ENCODE measurements around the gene PMP22. TPM values are rescaled to one million over a fixed set of nuclear protein-coding genes. Genes with fewer than 3 reads are reported as not detected.

The PMP22 gene
- total RNA-seq, 2 experiments from 2014 or later: 0.20 TPM; not detected in 1

- intact Hi-C loops (cut with micrococcal nuclease): no loop called here
- Mint-ChIP-seq H3K27me3 (peaks cover 10% of the 10 kb centered on the region), H3K4me3 (no peak overlapping the region), H3K27ac (no peak overlapping the region), H3K36me3 (ENCODE audit: low read depth) (no peaks in the 10 kb centered on the region), H3K9me3 (no peaks in the 10 kb centered on the region), H3K4me1 (ENCODE audit: low read depth) (peaks cover 5% of the 10 kb centered on the region)
- ChIA-PET POLR2A (no interaction called here), CTCF (interaction anchor here (1.3 kb wide), 1 partner anchor 17 kb away, joined by 5 read pairs; no protein-coding TSS in a partner anchor)
- no peak for ATAC-seq
- TF ChIP-seq, protein P1, sequence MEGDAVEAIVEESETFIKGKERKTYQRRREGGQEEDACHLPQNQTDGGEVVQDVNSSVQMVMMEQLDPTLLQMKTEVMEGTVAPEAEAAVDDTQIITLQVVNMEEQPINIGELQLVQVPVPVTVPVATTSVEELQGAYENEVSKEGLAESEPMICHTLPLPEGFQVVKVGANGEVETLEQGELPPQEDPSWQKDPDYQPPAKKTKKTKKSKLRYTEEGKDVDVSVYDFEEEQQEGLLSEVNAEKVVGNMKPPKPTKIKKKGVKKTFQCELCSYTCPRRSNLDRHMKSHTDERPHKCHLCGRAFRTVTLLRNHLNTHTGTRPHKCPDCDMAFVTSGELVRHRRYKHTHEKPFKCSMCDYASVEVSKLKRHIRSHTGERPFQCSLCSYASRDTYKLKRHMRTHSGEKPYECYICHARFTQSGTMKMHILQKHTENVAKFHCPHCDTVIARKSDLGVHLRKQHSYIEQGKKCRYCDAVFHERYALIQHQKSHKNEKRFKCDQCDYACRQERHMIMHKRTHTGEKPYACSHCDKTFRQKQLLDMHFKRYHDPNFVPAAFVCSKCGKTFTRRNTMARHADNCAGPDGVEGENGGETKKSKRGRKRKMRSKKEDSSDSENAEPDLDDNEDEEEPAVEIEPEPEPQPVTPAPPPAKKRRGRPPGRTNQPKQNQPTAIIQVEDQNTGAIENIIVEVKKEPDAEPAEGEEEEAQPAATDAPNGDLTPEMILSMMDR (IDR thresholded peaks at IDR 0.05): no peak
- DNase-seq: no peak
These were observed 25.6 kb downstream of the PMP22 start for GRCh38 chr17:15239491-15239890.

GRCh38 chr17:15238676-15239422 lies 26.3 kb downstream of the PMP22 start:
- CTCF ChIA-PET: no interaction called here
- no peaks in the 10 kb centered on the region for H3K9me3 Mint-ChIP-seq

DNA sequence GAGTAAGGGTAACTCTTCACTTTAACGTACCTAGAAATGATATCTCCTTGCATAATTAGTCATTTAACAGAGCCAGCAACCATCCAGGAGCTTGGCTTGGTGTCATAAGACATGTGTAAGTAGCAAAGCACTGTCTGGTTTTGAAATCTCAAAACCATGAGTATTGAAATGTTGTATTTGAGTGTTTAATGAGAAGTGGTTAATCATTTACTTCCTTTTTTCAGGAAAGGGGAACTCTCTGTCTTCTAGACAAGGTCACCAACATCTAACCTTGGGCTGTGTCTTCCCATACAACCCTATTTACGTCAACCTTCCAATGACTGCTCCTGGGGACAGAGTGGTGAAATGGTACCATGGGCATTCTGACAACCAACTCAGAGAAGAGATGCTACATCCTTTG lies 27.1 kb downstream of the PMP22 start:
- H3K4me1 Mint-ChIP-seq (ENCODE audit: low read depth): peaks cover 5% of the 10 kb centered on the region
- no peak for ATAC-seq
- ChIA-PET POLR2A (no interaction called here), CTCF (no interaction called here)
- H3K9me3 Mint-ChIP-seq: no peaks in the 10 kb centered on the region
- intact Hi-C loops (cut with micrococcal nuclease): no loop called here
- no peak overlapping the region for H3K27ac Mint-ChIP-seq
- TF ChIP-seq, protein P1 (IDR thresholded peaks at IDR 0.05): no peak
- H3K4me3 Mint-ChIP-seq: no peak overlapping the region
- no peak for DNase-seq
- peaks cover 9% of the 10 kb centered on the region for H3K27me3 Mint-ChIP-seq
- H3K36me3 Mint-ChIP-seq (ENCODE audit: low read depth): no peaks in the 10 kb centered on the region

More at GRCh38 chr17:15238676-15239422, 26.3 kb downstream of the PMP22 start:
- TF ChIP-seq, protein P1 (IDR thresholded peaks at IDR 0.05): no peak
- peaks cover 9% of the 10 kb centered on the region for H3K27me3 Mint-ChIP-seq
- POLR2A ChIA-PET: no interaction called here
- no peaks in the 10 kb centered on the region for H3K36me3 Mint-ChIP-seq (ENCODE audit: low read depth)
- ATAC-seq: no peak
- intact Hi-C loops (cut with micrococcal nuclease): no loop called here
- peaks cover 5% of the 10 kb centered on the region for H3K4me1 Mint-ChIP-seq (ENCODE audit: low read depth)
- no peak overlapping the region for H3K4me3 Mint-ChIP-seq
- no peak overlapping the region for H3K27ac Mint-ChIP-seq
- DNase-seq: no peak

DNA sequence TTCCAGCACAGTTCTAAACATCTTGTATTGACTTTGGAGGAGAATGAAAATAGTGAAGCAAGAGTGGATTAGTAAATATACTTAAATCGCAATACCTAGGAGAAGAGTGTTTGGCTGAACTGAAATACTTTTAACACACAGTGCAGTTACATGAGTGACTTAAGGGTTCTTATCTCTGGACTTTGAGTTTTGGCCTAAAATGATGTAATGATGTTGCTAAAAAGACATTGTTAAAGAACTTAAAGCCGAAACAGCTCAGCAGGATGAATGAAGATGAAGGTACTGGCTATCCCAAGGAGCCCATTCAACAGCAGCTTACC lies 28.1 kb downstream of the PMP22 start:
- no peak for DNase-seq
- CTCF ChIA-PET: interaction anchor here (1.3 to 2.4 kb wide), 4 partner anchors 20 to 266 kb away, joined by 3 to 9 read pairs (median 4); no protein-coding TSS in a partner anchor
- POLR2A ChIA-PET: interaction anchor here (0.5 kb wide), 1 partner anchor 1640 kb away, joined by 3 read pairs; no protein-coding TSS in a partner anchor

More for the DNA sequence above, 28.1 kb downstream of the PMP22 start:
- no peak overlapping the region for H3K27ac Mint-ChIP-seq
- H3K4me1 Mint-ChIP-seq (ENCODE audit: low read depth): peaks cover 5% of the 10 kb centered on the region
- no peaks in the 10 kb centered on the region for H3K9me3 Mint-ChIP-seq
- no peak for ATAC-seq
- no peaks in the 10 kb centered on the region for H3K36me3 Mint-ChIP-seq (ENCODE audit: low read depth)
- TF ChIP-seq, protein P1 (IDR thresholded peaks at IDR 0.05): no peak
- intact Hi-C loops (cut with micrococcal nuclease): no loop called here
- peaks cover 9% of the 10 kb centered on the region for H3K27me3 Mint-ChIP-seq
- no peak overlapping the region for H3K4me3 Mint-ChIP-seq
